GM23338 (cell line): ENCODE results near the gene CAMSAP2. TPM values are rescaled to one million over a fixed set of nuclear protein-coding genes. Genes with fewer than 3 reads are reported as not detected.

ENCODE experiments used
- ATAC-seq: fragments of 200-7000 bp; cut with Tn5 transposase; 3 replicates; pipeline ENCODE4 v1.9.1; 2020
- DNase-seq: peaks from one replicate; pipeline ENCODE4 v3.0.0-alpha.2; 2015; ENCODE audit warnings: low spot score
- H2AFZ ChIP-seq: fragments of 200-600 bp; sonication (generic); 2 replicates; pipeline ENCODE4 v1.8.0; 2016; ENCODE audit warnings: antibody characterized with exemption, mild to moderate bottlenecking, moderate library complexity
- H3F3A ChIP-seq: fragments of 200-600 bp; sonication (generic); replicated peaks from 2 replicates; pipeline ENCODE4 v1.8.0; 2017; ENCODE audit warnings: antibody characterized with exemption, mixed run types, low read depth
- H3K27ac ChIP-seq: fragments of 200-600 bp; sonication (generic); 2 replicates; pipeline ENCODE4 v1.6.1; 2016; ENCODE audit warnings: low read depth
- H3K27me3 ChIP-seq: fragments of 200-600 bp; sonication (generic); 2 replicates; pipeline ENCODE4 v1.8.0; 2016; ENCODE audit warnings: mild to moderate bottlenecking, mixed run types, moderate library complexity; ENCODE audit not compliant: insufficient read depth
- H3K36me3 ChIP-seq: fragments of 200-600 bp; sonication (generic); 2 replicates; pipeline ENCODE4 v1.8.0; 2016; ENCODE audit warnings: mild to moderate bottlenecking; ENCODE audit not compliant: insufficient read depth
- H3K4me1 ChIP-seq: fragments of 200-600 bp; sonication (generic); 2 replicates; pipeline ENCODE4 v1.8.0; 2016; ENCODE audit warnings: mild to moderate bottlenecking, moderate library complexity; ENCODE audit not compliant: insufficient read depth
- H3K4me2 ChIP-seq: fragments of 200-600 bp; sonication (generic); 2 replicates; pipeline ENCODE4 v1.7.1; 2017; ENCODE audit warnings: mixed run types
- H3K4me3 ChIP-seq: fragments of 200-600 bp; sonication (generic); 2 replicates; pipeline ENCODE4 v1.6.1; 2016; ENCODE audit warnings: mixed run types
- H3K79me2 ChIP-seq: fragments of 200-600 bp; sonication (generic); replicated peaks from 2 replicates; pipeline ENCODE4 v1.8.0; 2017; ENCODE audit warnings: mild to moderate bottlenecking; ENCODE audit not compliant: insufficient read depth
- H3K9me2 ChIP-seq: fragments of 200-600 bp; sonication (generic); 2 replicates; pipeline ENCODE4 v1.8.0; 2017; ENCODE audit not compliant: insufficient read depth
- H4K20me1 ChIP-seq: fragments of 200-600 bp; sonication (generic); replicated peaks from 2 replicates; pipeline ENCODE4 v1.8.0; 2017; ENCODE audit warnings: mild to moderate bottlenecking; ENCODE audit not compliant: insufficient read depth
- H3K27ac Mint-ChIP-seq: 2 replicates; pipeline ENCODE4 v1.8.0; 2020; ENCODE audit warnings: inconsistent platforms, mild to moderate bottlenecking, moderate library complexity, mixed read lengths
- H3K27me3 Mint-ChIP-seq: 3 replicates; pipeline ENCODE4 v1.8.0; 2022; ENCODE audit warnings: low read depth, mild to moderate bottlenecking, moderate library complexity, mixed read lengths, inconsistent platforms; ENCODE audit not compliant: insufficient read depth, poor library complexity
- H3K36me3 Mint-ChIP-seq: 3 replicates; pipeline ENCODE4 v1.8.0; 2021; ENCODE audit warnings: low read depth, mild to moderate bottlenecking, inconsistent platforms, moderate library complexity, mixed read lengths
- H3K4me1 Mint-ChIP-seq: 3 replicates; pipeline ENCODE4 v1.8.0; 2020; ENCODE audit warnings: mild to moderate bottlenecking, inconsistent platforms, mixed read lengths
- H3K4me3 Mint-ChIP-seq: 3 replicates; pipeline ENCODE4 v1.8.0; 2021; ENCODE audit warnings: moderate library complexity, mild to moderate bottlenecking, inconsistent platforms, mixed read lengths
- H3K9me3 Mint-ChIP-seq: 3 replicates; pipeline ENCODE4 v1.8.0; 2020; ENCODE audit warnings: moderate library complexity, mild to moderate bottlenecking, inconsistent platforms, mixed read lengths
- EZH2 ChIP-seq: fragments of 200-600 bp; sonication (generic); IDR thresholded peaks from one replicate; pipeline ENCODE4 v1.8.0; 2017; ENCODE audit warnings: antibody characterized with exemption, mild to moderate bottlenecking, low read depth; ENCODE audit not compliant: unreplicated experiment
- EZH2phosphoT487 ChIP-seq: fragments of 200-600 bp; sonication (generic); IDR thresholded peaks from one replicate; pipeline ENCODE4 v1.8.1; 2018; ENCODE audit warnings: antibody characterized with exemption; ENCODE audit not compliant: unreplicated experiment
- JUNB ChIP-seq: IDR thresholded peaks from one replicate; pipeline ENCODE4 v1.6.1; 2016; ENCODE audit warnings: antibody characterized with exemption; ENCODE audit not compliant: unreplicated experiment
- NANOG ChIP-seq: IDR thresholded peaks from 2 replicates; pipeline ENCODE4 v1.6.1; 2016; ENCODE audit warnings: antibody characterized with exemption, borderline replicate concordance
- POLR2AphosphoS5 ChIP-seq: IDR thresholded peaks from 2 replicates; pipeline ENCODE4 v1.6.1; 2016; ENCODE audit warnings: antibody characterized with exemption, low read depth
- STAT1 ChIP-seq: IDR thresholded peaks from one replicate; pipeline ENCODE4 v1.6.1; 2016; ENCODE audit warnings: antibody characterized with exemption; ENCODE audit not compliant: unreplicated experiment
- ZNF114 ChIP-seq: fragments of 250-450 bp; sonication (Bioruptor Pico); IDR thresholded peaks from 2 replicates; pipeline ENCODE4 v1.5.0; 2020; ENCODE audit warnings: mild to moderate bottlenecking, moderate library complexity
- ZNF331 ChIP-seq: fragments of 250-450 bp; sonication (Bioruptor Pico); IDR thresholded peaks from 2 replicates; pipeline ENCODE4 v1.5.0; 2020; ENCODE audit warnings: low read depth, mild to moderate bottlenecking, moderate library complexity
- polyA plus RNA-seq: library from polyadenylated mRNA; unstranded; fragments of >200 nt; fragmentation: Nextera tagmentation; extraction: Ambion mirVana; gene quantifications from 2 replicates; pipeline ENCODE4 v1.2.1, GENCODE V29; 2016
- total RNA-seq: library from RNA; depleted of rRNA; stranded (reverse); fragments of >200 nt; shearing (Covaris generic); gene quantifications from 2 replicates; pipeline ENCODE4 v1.2.3, GENCODE V29; 2014
- TF ChIP-seq, protein P1 (sequence below): IDR thresholded peaks from 2 replicates; pipeline ENCODE4 v1.6.1; 2016; ENCODE audit warnings: antibody characterized with exemption
- TF ChIP-seq, protein P2 (sequence below), 2 experiments: fragments of 200-600 bp in 1 of 2; sonication (generic) in 1 of 2; conservative IDR thresholded peaks; 2 replicates each; pipeline versions ENCODE4 v1.5.1 to v1.6.1; 2016 to 2017; ENCODE audit warnings: antibody characterized with exemption in 2 of 2, low read depth in 2 of 2, mild to moderate bottlenecking in 2 of 2, moderate library complexity in 1 of 2
- TF ChIP-seq, protein P3 (sequence below): IDR thresholded peaks from one replicate; pipeline ENCODE4 v1.6.1; 2018; ENCODE audit warnings: antibody characterized with exemption; ENCODE audit not compliant: unreplicated experiment

The CAMSAP2 gene
- total and polyA plus RNA-seq, 2 experiments from 2014 or later = 9.1 to 21.3 TPM

DNA sequence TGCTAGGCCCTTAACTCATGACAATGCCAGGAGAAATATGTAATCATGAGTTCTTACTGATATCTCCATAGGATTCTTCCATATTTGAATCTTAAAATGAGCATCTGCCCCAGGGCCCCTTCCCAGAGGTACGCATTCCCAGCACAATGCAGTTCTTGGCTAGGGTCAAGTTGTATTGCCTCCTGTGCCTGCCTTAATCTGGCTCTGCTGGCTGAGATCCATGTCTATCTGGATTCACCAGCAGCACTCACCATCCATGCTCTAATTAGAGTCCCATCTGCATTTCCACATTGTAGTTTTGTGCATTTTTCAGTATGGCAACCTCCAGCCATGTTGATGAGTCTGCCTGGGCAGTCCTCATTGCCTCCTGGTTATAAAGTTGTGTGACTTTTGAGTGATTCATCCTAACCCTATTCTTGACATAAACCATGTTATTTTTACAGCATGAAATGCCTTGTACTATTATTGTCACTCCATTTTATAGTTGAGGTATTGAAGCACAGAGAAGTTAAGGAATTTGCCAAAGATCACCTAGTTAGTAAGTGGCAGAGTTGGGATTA lies 55.9 kb downstream of the CAMSAP2 start:
- H3K4me1 Mint-ChIP-seq = peaks cover 9% of the 10 kb centered on the region; the same call in 2 of the 3 replicates
- no peak overlapping the region for H3K4me3 Mint-ChIP-seq
- Histone ChIP-seq H3K36me3 (no peaks in the 10 kb centered on the region), H3K9me2 (no peaks in the 10 kb centered on the region), H3K27ac (no peak overlapping the region), H3K4me1 (peaks cover 5% of the 10 kb centered on the region; the same call in 1 of the 2 replicates), H3K4me3 (no peak overlapping the region), H3K27me3 (no peaks in the 10 kb centered on the region), H3F3A (no peaks in the 10 kb centered on the region), H3K79me2 (peaks cover 69% of the 10 kb centered on the region), H2AFZ (no peak overlapping the region), H4K20me1 (no peaks in the 10 kb centered on the region), H3K4me2 (no peak overlapping the region)
- DNase-seq (no peak), ATAC-seq (no peak)
- peaks cover 5% of the 10 kb centered on the region; the same call in 1 of the 3 replicates for H3K9me3 Mint-ChIP-seq
- no peak overlapping the region for H3K27ac Mint-ChIP-seq
- TF ChIP-seq, protein P1, sequence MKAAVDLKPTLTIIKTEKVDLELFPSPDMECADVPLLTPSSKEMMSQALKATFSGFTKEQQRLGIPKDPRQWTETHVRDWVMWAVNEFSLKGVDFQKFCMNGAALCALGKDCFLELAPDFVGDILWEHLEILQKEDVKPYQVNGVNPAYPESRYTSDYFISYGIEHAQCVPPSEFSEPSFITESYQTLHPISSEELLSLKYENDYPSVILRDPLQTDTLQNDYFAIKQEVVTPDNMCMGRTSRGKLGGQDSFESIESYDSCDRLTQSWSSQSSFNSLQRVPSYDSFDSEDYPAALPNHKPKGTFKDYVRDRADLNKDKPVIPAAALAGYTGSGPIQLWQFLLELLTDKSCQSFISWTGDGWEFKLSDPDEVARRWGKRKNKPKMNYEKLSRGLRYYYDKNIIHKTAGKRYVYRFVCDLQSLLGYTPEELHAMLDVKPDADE = no peak
- TF ChIP-seq, protein P2, sequence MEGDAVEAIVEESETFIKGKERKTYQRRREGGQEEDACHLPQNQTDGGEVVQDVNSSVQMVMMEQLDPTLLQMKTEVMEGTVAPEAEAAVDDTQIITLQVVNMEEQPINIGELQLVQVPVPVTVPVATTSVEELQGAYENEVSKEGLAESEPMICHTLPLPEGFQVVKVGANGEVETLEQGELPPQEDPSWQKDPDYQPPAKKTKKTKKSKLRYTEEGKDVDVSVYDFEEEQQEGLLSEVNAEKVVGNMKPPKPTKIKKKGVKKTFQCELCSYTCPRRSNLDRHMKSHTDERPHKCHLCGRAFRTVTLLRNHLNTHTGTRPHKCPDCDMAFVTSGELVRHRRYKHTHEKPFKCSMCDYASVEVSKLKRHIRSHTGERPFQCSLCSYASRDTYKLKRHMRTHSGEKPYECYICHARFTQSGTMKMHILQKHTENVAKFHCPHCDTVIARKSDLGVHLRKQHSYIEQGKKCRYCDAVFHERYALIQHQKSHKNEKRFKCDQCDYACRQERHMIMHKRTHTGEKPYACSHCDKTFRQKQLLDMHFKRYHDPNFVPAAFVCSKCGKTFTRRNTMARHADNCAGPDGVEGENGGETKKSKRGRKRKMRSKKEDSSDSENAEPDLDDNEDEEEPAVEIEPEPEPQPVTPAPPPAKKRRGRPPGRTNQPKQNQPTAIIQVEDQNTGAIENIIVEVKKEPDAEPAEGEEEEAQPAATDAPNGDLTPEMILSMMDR (conservative IDR thresholded peaks at IDR 0.05; ENCODE audit: low read depth in 2 of 2) = no peak
- TF ChIP-seq POLR2AphosphoS5 = no peak
- no peak for TF ChIP-seq JUNB
- no peak for TF ChIP-seq EZH2phosphoT487
- no peak for TF ChIP-seq ZNF114 (CRISPR knock-in tag)
- TF ChIP-seq, protein P3, sequence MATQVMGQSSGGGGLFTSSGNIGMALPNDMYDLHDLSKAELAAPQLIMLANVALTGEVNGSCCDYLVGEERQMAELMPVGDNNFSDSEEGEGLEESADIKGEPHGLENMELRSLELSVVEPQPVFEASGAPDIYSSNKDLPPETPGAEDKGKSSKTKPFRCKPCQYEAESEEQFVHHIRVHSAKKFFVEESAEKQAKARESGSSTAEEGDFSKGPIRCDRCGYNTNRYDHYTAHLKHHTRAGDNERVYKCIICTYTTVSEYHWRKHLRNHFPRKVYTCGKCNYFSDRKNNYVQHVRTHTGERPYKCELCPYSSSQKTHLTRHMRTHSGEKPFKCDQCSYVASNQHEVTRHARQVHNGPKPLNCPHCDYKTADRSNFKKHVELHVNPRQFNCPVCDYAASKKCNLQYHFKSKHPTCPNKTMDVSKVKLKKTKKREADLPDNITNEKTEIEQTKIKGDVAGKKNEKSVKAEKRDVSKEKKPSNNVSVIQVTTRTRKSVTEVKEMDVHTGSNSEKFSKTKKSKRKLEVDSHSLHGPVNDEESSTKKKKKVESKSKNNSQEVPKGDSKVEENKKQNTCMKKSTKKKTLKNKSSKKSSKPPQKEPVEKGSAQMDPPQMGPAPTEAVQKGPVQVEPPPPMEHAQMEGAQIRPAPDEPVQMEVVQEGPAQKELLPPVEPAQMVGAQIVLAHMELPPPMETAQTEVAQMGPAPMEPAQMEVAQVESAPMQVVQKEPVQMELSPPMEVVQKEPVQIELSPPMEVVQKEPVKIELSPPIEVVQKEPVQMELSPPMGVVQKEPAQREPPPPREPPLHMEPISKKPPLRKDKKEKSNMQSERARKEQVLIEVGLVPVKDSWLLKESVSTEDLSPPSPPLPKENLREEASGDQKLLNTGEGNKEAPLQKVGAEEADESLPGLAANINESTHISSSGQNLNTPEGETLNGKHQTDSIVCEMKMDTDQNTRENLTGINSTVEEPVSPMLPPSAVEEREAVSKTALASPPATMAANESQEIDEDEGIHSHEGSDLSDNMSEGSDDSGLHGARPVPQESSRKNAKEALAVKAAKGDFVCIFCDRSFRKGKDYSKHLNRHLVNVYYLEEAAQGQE = no peak
- no peak for TF ChIP-seq ZNF331 (CRISPR knock-in tag)
- no peaks in the 10 kb centered on the region for H3K27me3 Mint-ChIP-seq
- H3K36me3 Mint-ChIP-seq = peaks cover 12% of the 10 kb centered on the region; the same call in 2 of the 3 replicates

DNA sequence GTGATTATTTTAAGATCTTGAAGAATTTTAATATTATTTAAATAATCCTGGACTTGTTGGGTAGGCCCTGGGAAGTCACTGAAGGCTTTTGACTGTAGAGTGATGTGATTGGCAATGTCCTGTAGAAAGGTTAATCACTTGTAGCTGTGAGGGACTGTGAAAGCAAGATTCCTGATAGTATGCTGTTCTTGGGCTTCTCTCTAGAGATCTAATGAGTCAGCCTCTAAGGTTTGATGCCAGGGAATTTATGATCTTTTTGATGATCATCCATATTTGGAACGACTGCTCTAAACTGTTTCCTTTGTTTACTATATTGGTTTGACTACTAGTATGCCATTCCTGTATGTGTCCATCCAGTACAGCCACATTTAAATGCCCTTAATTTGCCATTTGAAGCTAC lies 56.5 kb downstream of the CAMSAP2 start:
- no peak overlapping the region for H3K4me3 Mint-ChIP-seq
- ATAC-seq = no peak
- Histone ChIP-seq H3K4me3 (no peak overlapping the region), H3K4me1 (peaks cover 2% of the 10 kb centered on the region), H3K4me2 (no peak overlapping the region), H3K27ac (no peak overlapping the region), H3F3A (no peaks in the 10 kb centered on the region), H3K9me2 (no peaks in the 10 kb centered on the region), H3K27me3 (no peaks in the 10 kb centered on the region), H4K20me1 (no peaks in the 10 kb centered on the region), H2AFZ (no peak overlapping the region), H3K36me3 (no peaks in the 10 kb centered on the region), H3K79me2 (peaks cover 69% of the 10 kb centered on the region)
- peaks cover 5% of the 10 kb centered on the region; the same call in 1 of the 3 replicates for H3K9me3 Mint-ChIP-seq
- H3K4me1 Mint-ChIP-seq = peaks cover 12% of the 10 kb centered on the region; the same call in 2 of the 3 replicates
- no peak for DNase-seq
- H3K36me3 Mint-ChIP-seq = peaks cover 12% of the 10 kb centered on the region; the same call in 2 of the 3 replicates
- H3K27me3 Mint-ChIP-seq = no peaks in the 10 kb centered on the region
- H3K27ac Mint-ChIP-seq = no peak overlapping the region
- TF ChIP-seq JUNB = no peak
- no peak for TF ChIP-seq NANOG
- TF ChIP-seq EZH2 = no peak
- TF ChIP-seq STAT1 = no peak
- TF ChIP-seq, protein P2 (conservative IDR thresholded peaks at IDR 0.05; ENCODE audit: low read depth in 2 of 2) = no peak
- TF ChIP-seq ZNF114 (CRISPR knock-in tag) = no peak
